ENCODE results near the gene CBX7. TPM values are rescaled to one million over a fixed set of nuclear protein-coding genes. Genes with fewer than 3 reads are reported as not detected.
A peak's percentile ranks its signal among the peaks of the same experiment; 100 is the strongest.

Gene CBX7
- total and polyA plus RNA-seq, 9 of the 15 experiments (the other 6 are each of a cell fraction or from before 2014, with no cell fraction given) = 0.04 to 5.2 (median 2.8) TPM

DNA sequence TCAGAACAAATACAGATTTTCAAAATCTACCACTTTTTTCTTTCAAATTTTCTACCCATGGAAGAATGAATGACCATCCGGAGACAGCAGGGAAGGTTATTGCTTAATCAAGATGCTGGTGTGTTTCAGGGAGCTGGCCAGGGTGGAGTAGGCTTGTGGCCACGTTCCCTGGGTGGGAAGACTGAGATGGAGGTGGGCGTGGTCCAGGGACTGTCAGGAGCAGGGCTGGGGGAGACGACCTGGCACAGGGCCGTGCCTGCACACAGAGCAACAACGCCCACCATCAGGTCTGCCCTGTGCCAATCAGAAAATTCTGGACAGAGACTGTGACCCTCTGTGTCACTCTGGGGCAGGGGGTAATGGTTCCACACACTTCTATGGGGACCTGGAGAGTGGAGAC lies 62.6 kb downstream of the CBX7 start:
- intact Hi-C loops (cut with micrococcal nuclease) = no loop called here
- no peaks in the 10 kb centered on the region for H3K27me3 ChIP-seq (ENCODE audit: control insufficient read depth in 2 of 2, insufficient read depth in 2 of 2, low read length in 2 of 2)

More for the DNA sequence above, 62.6 kb downstream of the CBX7 start:
- ChIA-PET CTCF (ENCODE audit: low intra/inter-chr PET ratio) (no interaction called here), POLR2A (no interaction called here)
- Histone ChIP-seq H3K4me2 (ENCODE audit: insufficient read depth, low read length) (no peak overlapping the region), H3K4me1 (replicated peaks in 1 of 2; ENCODE audit: control insufficient read depth in 2 of 2, insufficient read depth in 2 of 2, low read length in 2 of 2) (peaks cover 2 to 22% of the 10 kb centered on the region in 2 experiments; a peak in 4 of 5 replicates), H3K9me3 (replicated peaks; ENCODE audit: control insufficient read depth, insufficient read depth, low read depth, low read length) (no peaks in the 10 kb centered on the region), H3K79me2 (ENCODE audit: control insufficient read depth, insufficient read depth, low read length) (no peaks in the 10 kb centered on the region), H4K20me1 (replicated peaks; ENCODE audit: control insufficient read depth, insufficient read depth, low read length) (no peaks in the 10 kb centered on the region), H3K9ac (ENCODE audit: insufficient read depth in 1 of 2, low read depth in 2 of 2, low read length in 2 of 2) (peak overlapping the region in 1 of 2 experiments; percentile 14; a peak in 1 of 4 replicates), H3K4me3 (no peak overlapping the region), H3K9me1 (ENCODE audit: control insufficient read depth, insufficient read depth, low read length) (no peaks in the 10 kb centered on the region), H3K36me3 (ENCODE audit: control insufficient read depth, insufficient read depth, low read length) (no peaks in the 10 kb centered on the region), H2AFZ (ENCODE audit: low read depth, low read length) (no peak overlapping the region), H3K27ac (ENCODE audit: extremely low read depth, low read depth, low read length) (no peak overlapping the region)
- FAIRE-seq (no peak), ATAC-seq (no peak), DNase-seq (ENCODE audit: extremely low read depth in 1 of 4, low spot score in 3 of 4) (peak in 2 of 4 experiments; percentile 19 to 33)
- WGBS (ENCODE audit: insufficient coverage, low coverage, missing lambda C conversion rate) = 30% methylated on average over 6 of the region's 6 CpGs
- TF ChIP-seq CREB3L1 (IDR thresholded peaks at IDR 0.05; ENCODE audit: borderline replicate concordance, low read depth) (no peak), CEBPG (CRISPR knock-in tag; IDR thresholded peaks at IDR 0.05) (no peak), CEBPG (tag; conservative IDR thresholded peaks at IDR 0.05 in 1 of 2, IDR thresholded peaks at IDR 0.05 in 1 of 2) (peak in 1 of 2 experiments; percentile 26; a peak in 1 of 4 replicates), CEBPB (tag; IDR thresholded peaks at IDR 0.05) (0 out of 2 replicates have a peak, but pooled peaks have one; percentile 13)
- in situ Hi-C loops (cut with MboI) = no loop called here
- no TSS peak for BruUV-seq (replicated peaks)

Data from K562 (cell line).